ENCODE results near the gene NDUFA1. TPM values are rescaled to one million over a fixed set of nuclear protein-coding genes. Genes with fewer than 3 reads are reported as not detected.

The NDUFA1 gene
- total and polyA plus RNA-seq, 9 of the 15 experiments (the other 6 are each of a cell fraction or from before 2014, with no cell fraction given) = 162 to 1,285 (median 383) TPM

- TF ChIP-seq BRD9 (IDR thresholded peaks at IDR 0.05; ENCODE audit: low read depth, partially characterized antibody) (no peak), ETV5 (CRISPR knock-in tag; IDR thresholded peaks at IDR 0.05; ENCODE audit: low read depth) (no peak), SP1 (CRISPR knock-in tag; IDR thresholded peaks at IDR 0.05) (0 out of 2 replicates have a peak, but pooled peaks have one; percentile 33), TEAD2 (tag; IDR thresholded peaks at IDR 0.05) (no peak), POLR2H (tag; IDR thresholded peaks at IDR 0.05; ENCODE audit: low read depth) (no peak), FOXA1 (IDR thresholded peaks at IDR 0.05; ENCODE audit: borderline replicate concordance) (no peak), ZNF408 (CRISPR knock-in tag; IDR thresholded peaks at IDR 0.05; ENCODE audit: low read depth) (no peak), ZNF282 (CRISPR knock-in tag; IDR thresholded peaks at IDR 0.05) (no peak), CREM (IDR thresholded peaks at IDR 0.05; ENCODE audit: low read depth) (no peak), NCOA2 (IDR thresholded peaks at IDR 0.05; ENCODE audit: partially characterized antibody in 2 of 2) (no peak), IRF1 (CRISPR knock-in tag; IDR thresholded peaks at IDR 0.05; ENCODE audit: borderline replicate concordance) (no peak), RAD21 (CRISPR knock-in tag; conservative IDR thresholded peaks at IDR 0.05 in 1 of 2, IDR thresholded peaks at IDR 0.05 in 1 of 2) (peak; percentile 46 to 68; a peak in 3 of 4 replicates), GATA2 (CRISPR knock-in tag; IDR thresholded peaks at IDR 0.05) (no peak), BACH1 (tag; IDR thresholded peaks at IDR 0.05) (no peak), TAF9B (IDR thresholded peaks at IDR 0.05; ENCODE audit: partially characterized antibody) (no peak), HNRNPH1 (optimal IDR thresholded peaks at IDR 0.05; ENCODE audit: low read depth, low read length) (no peak), CBX1 (IDR thresholded peaks at IDR 0.05; ENCODE audit: low read depth) (no peak), ZNF124 (CRISPR knock-in tag; IDR thresholded peaks at IDR 0.05) (no peak)
- TF ChIP-seq, protein P1, sequence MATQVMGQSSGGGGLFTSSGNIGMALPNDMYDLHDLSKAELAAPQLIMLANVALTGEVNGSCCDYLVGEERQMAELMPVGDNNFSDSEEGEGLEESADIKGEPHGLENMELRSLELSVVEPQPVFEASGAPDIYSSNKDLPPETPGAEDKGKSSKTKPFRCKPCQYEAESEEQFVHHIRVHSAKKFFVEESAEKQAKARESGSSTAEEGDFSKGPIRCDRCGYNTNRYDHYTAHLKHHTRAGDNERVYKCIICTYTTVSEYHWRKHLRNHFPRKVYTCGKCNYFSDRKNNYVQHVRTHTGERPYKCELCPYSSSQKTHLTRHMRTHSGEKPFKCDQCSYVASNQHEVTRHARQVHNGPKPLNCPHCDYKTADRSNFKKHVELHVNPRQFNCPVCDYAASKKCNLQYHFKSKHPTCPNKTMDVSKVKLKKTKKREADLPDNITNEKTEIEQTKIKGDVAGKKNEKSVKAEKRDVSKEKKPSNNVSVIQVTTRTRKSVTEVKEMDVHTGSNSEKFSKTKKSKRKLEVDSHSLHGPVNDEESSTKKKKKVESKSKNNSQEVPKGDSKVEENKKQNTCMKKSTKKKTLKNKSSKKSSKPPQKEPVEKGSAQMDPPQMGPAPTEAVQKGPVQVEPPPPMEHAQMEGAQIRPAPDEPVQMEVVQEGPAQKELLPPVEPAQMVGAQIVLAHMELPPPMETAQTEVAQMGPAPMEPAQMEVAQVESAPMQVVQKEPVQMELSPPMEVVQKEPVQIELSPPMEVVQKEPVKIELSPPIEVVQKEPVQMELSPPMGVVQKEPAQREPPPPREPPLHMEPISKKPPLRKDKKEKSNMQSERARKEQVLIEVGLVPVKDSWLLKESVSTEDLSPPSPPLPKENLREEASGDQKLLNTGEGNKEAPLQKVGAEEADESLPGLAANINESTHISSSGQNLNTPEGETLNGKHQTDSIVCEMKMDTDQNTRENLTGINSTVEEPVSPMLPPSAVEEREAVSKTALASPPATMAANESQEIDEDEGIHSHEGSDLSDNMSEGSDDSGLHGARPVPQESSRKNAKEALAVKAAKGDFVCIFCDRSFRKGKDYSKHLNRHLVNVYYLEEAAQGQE (IDR thresholded peaks at IDR 0.05; ENCODE audit: borderline replicate concordance) = peak; percentile 47; the same call in 1 of the 2 replicates
- TF ChIP-seq, protein P1 (CRISPR knock-in tag; IDR thresholded peaks at IDR 0.05; ENCODE audit: low read depth) = no peak
Measured at GRCh38 chrX:119880552-119881437, 9.2 kb downstream of the NDUFA1 start (continued).

Data from K562 (cell line).